ENCODE data around the gene CSTF3. TPM values are rescaled to one million over a fixed set of nuclear protein-coding genes. Genes with fewer than 3 reads are reported as not detected.
A peak's percentile ranks its signal among the peaks of the same experiment; 100 is the strongest.
"Not testable (repeated sequence)": the region's sequence is repeated elsewhere in the genome, so short reads cannot be mapped to it uniquely, and the experiment has no call there.

CSTF3 gene
- total RNA-seq, 1 donor from 2014 or later, result 28.5 TPM

DNA sequence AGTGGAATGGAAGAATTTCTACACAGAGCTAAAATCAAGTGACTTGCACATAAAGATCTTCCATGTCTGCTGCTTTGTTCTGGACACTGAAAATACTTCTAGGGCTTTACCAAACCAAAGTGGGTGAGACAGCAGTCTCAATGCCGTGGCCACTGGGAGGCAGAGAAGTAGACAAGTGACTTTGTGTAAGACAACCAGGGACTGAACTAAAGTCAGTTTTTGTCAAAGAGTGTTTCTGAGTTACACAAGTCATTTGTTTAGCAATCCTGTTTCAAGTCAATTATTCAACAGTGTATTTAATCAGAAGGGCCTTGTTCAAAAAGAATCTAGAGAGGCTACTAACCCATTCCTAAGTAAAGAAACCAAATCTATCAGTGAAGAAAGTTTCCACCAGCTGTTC, 75.3 kb downstream of the CSTF3 start:
- DNase-seq (ENCODE audit: low read depth), result no peak

DNA sequence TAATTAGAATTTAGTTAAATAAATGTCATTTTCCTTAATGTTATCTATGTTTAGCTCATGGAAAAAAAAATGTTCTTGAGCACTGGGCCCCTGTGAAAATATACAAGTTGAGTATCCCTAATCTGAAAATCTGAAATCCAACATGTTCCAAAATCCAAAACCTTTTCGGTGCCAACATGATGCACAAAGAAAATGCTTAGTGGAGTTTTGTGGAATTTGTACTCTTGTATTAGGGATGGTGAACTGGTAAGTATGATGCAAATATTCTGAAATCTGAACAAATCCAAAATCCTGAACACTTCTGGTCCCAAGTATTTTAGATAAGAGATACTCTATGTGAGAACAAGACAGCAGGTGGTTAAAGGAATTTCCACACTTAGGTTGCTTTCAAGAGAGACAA, 77.4 kb downstream of the CSTF3 start:
- no peak for DNase-seq (ENCODE audit: low read depth)

DNA sequence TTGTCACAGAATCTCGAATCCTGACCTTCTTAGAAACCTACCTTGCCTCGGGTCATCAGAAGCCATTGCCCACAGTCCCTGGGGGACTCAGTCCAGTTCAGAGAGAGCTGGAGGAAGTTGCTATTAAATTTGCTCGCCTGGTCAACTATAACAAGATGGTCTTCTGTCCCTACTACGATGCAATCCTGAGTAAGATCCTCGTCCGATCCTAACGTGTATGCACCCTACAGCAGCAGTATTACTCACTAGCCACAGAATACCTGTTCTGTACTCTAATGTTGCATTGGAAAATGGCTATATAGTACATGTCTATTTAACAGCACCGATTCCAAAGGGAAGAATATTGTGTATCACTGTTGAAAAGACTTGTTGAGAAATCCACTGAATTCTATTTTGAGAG, 88.8 kb downstream of the CSTF3 start:
- no peak for DNase-seq (ENCODE audit: low read depth)

DNA sequence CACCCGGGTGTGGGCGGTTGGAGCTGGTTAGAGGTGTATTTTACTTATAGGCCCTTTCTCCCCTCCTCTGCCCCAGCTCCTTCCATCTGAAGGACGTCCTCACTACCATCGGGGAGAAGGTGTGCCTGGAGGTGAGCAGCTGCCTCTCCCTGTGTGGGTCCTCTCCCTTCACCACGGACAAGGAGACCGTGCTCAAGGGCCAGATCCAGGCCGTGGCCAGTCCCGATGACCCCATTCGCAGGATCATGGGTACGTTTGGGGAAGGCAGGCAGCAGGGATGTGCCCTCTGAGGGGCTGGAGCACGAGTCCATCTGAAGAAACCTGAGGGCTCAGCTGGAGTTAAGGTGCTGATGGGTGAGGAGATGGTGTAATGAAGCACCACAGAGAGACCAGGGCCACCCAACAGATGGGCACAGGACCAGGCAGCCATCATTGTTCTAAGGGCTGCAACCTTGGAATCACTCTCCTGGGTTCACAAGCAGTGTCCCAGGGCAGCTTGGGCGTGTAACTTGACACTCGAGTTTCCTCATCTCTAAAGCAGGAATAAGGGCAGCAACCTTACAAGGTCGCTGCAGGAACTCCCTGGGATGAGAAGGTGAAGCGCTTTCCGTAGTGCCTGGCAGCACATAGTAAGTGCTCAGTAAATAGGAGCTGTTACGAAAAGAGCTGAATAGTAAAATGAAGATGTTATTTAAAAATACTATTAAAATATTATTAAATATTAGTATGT, 92.5 kb downstream of the CSTF3 start:
- DNase-seq (ENCODE audit: low read depth), result no peak

DNA sequence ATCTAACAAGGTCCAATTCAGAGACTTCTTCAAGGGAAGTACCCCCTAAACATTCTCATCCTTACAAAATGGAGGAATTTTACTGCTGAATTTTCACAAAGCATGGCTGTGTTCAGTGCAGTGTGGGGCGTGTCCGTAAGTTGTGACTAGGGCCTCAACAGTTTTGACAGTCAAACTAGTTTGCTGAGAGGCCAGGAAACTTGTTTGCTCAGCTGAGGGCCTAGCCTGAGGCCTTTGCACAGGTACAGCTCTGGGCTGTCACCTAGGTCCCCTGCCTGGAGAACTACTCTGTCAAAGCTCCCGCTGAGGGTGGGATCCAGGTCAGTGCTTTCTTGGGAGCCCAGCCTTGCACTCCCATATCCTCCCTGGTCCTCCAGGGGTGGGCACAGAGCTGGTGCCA, 94.0 kb downstream of the CSTF3 start:
- DNase-seq (ENCODE audit: low read depth), result no peak

DNA sequence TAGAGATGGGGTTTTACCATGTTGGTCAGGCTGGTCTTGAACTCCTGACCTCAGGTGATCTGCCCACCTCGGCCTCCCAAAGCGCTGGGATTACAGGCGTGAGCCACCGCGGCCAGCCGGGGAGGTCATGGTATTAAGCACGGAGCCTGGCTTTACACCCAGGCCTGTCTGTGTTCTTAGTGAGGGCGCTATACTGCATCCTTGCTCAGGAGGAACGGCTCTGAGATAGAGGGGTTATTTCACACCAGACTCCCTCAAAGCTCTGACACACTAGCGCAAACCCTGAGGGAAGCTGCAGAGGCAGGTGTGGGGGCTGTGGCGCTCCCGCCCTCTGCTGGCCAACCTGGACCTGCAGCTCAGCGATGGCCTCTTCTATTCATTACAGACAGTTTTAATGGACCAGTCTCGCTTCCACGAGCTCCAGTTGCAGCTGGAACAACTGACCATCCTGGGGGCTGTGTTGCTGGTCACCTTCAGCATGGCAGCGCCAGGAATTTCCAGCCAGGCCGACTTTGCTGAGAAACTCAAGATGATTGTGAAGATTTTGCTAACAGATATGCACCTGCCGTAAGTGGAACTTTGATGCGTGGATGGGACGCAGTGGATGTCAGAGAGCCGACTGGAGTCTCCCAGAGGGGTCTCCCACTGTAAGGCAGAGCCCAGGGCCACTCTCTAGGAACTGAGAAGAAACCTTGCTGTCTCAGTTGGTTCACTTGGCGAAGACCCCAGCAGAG, 95.7 kb downstream of the CSTF3 start:
- DNase-seq (ENCODE audit: low read depth), result peak; percentile 65

DNA sequence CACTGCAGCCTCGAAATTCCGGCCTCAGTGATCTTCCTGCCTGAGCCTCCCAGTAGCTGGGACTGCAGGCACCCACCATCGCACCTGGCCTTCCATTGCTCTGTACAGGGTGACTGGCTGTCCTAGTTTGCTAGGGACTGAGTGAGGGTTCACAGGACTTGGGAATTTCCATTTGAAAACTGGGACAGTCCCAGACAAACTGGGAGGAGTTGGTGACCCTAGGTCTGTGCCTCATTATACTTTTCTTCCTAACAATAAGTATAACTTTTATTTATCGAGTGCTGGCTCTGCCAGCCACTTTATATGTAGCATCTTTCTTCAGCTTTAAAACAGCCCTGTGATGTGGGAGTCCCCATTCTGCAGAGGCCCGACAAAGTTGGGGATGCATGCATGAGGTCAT, 96.4 kb downstream of the CSTF3 start:
- no peak for DNase-seq (ENCODE audit: low read depth)

DNA sequence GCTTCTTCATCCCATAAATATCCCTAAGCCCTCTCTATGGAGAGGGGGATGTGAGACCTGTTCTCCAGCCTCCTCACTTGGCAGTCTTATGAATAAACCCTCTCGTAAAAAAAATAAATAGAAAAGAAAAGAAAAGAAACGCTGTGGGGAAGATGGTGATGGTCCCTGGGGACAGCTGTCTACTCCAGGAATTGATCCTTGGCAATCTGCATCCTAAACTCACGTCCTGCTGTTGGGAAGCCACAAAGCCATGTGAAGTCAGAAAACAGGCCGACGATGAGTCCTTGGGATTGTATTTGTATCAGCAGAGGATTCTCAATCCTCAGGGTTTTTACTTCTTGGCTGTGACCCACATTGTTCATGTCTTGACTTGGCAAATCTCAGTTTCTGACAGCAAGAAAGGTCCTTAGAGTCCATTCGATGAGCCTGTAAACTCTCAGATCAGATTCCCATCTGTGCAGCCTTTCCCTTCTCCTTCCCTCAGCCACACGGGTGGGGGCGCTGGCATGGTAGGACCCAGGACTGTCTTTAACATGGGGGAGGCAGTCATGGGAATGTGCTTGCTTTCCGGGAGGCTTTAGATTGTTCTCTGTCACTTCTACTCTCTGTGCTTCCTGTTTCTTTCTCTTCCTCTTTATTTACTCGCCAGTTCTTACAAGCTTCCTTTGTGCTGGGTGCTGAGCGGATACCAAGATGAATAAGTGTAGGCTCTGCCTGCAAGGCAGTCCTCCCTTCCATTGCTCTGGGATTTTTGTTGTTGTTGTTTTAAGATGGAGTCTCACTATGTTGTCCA, 97.1 kb downstream of the CSTF3 start:
- peak; percentile 15 for DNase-seq (ENCODE audit: low read depth)

DNA sequence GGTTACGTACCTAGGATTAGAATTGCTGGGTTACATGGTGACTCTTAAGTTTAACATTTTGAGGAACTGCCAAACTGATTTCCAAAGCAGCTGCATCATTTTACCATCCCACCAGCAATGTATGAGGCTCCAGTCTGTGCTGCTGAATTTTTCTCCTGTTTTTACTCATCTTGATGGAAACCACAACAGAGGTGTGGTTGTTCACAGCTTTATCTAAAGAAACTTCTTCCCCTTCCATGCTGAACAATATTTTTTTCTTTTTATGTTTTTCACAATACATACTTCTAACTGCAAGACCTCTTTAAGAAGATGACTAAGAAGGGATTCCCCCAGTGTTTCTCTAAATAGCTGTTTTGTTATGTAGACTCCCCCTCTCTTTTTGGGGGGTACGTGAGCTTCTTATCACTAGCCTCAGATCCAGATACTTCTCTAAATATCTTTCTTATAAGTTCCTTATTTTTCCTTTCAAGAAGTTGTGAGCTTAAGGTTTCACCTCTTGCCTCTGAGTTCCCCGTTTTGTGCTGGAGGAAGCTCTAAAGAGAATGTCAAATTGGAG, 97.9 kb downstream of the CSTF3 start:
- no peak for DNase-seq (ENCODE audit: low read depth)

DNA sequence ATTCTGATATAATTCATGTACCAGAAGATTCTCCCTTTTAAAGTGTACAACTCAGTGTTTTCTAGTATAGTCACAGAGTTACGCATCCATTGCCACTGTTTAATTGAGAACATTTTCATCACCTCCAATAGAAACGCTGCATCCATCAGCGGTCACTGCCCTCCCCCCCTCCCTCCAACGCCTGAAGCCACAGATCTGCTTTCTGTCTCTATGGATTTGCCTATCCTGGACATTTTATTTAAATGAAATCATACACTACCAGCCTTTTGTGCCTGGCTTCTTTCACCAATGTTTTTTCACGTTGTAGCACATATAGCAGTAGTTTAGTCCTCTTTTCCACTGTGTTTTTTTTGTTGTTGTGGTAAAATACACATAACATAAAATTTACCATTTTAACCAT, 99.1 kb downstream of the CSTF3 start:
- no peak for DNase-seq (ENCODE audit: low read depth)

DNA sequence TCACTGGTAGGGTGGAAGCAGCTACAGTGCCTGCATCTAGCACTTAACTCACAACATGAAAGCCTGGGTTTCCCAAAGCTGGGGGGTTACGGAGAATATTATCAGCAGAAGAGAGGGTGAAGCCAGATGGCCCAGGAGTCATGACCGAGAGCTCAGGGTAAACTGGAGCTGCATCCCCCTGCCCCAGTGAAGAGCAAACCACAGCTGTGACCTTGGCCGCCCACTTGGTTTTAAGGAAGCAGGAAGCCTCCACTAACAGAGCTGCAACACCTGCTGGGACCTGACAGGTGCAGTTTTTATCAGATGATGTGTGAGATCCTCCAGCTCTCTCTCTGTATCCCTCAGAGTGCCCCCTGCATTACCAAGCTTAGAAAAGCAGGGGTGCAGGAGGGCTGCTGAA, 101.0 kb downstream of the CSTF3 start:
- peak; percentile 65 for DNase-seq (ENCODE audit: low read depth)

DNA sequence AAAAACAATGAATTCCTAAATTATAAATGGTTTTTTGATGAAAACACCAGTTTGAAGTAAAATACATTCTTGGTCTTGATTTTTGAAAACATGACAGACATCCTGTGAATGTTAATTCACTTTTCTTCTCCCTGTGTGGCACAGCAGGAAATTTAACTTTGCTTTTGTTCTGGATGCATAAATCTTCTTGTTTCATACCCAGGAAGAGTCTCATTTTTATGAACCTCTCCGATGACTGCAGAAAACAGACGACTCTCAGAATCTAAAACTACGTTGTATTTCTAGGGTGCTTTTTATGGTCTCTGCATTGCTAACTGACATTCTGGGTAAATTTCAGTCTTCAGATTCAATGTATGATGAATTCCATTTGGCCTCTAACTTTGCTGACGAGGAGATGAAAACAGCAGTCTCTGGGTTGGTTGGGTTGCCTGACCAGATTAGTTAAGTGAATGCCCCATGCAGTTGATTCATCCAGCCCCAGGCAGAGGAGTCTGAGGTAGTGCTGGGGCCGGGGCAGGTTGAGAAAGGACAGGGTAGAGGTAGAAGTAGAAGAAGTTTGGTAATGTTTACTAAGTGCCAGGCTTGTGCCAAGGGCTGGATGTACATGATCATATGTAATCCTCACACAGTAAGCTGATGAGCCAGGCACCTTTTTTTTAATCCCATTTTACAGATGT, 101.8 kb downstream of the CSTF3 start:
- no peak for DNase-seq (ENCODE audit: low read depth)

DNA sequence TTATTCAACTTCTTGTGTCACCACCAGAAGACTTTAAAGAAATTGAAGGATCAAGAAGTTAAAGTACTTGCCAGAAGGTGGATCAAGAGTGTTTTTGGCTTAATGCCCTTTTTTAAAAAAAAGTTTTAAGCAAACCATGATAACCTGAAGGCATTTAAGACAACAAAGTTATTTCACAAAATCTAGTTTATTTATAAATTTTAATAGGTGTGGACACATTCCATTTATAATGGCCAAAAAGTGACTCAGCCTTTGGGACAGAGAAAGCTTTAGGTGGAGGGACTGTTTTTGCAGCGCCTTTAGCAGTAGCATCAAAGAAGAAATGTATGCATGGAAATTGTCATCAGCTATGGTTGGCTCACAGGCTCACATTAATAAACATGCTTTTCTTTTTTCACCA, 104.0 kb downstream of the CSTF3 start:
- no peak for DNase-seq (ENCODE audit: low read depth)

DNA sequence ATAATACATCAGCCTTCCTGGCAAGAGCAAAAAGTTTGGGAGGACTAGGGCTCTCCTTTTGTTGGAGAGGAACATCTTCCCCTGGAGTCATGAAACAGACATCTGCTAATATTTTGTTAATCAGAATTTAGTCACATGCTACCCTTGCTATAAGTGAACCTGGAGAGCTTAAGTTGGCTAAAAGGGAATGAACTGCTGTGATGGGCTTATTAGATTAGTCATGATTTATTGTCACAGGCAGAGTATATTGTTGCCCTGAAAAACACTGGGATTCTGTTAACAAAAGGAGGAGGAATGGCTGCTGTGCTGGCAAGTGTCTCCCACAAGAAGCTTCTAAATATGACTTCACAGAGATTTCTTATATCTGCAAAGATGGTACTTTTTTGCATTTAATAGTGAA, 105.9 kb downstream of the CSTF3 start:
- DNase-seq (ENCODE audit: low read depth), result no peak

DNA sequence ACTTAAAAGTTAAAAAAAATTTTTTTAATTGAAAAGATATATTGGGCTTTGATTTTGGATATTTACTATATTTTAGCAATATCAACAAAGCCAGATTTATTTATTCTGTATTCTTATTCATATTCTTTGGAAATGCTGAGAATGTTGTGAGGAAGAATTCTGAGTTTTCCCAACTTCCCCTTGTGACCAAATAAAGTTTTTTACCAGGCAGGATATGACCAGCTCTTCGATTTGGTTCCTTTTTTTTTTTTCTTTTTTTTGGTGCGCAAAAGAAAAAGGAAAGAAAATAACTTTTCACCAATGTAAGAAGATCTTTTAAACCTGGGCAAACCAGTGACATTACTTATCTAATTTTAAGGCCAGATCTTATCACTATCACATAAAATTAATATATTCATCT, 109.0 kb downstream of the CSTF3 start:
- DNase-seq (ENCODE audit: low read depth), result no peak

DNA sequence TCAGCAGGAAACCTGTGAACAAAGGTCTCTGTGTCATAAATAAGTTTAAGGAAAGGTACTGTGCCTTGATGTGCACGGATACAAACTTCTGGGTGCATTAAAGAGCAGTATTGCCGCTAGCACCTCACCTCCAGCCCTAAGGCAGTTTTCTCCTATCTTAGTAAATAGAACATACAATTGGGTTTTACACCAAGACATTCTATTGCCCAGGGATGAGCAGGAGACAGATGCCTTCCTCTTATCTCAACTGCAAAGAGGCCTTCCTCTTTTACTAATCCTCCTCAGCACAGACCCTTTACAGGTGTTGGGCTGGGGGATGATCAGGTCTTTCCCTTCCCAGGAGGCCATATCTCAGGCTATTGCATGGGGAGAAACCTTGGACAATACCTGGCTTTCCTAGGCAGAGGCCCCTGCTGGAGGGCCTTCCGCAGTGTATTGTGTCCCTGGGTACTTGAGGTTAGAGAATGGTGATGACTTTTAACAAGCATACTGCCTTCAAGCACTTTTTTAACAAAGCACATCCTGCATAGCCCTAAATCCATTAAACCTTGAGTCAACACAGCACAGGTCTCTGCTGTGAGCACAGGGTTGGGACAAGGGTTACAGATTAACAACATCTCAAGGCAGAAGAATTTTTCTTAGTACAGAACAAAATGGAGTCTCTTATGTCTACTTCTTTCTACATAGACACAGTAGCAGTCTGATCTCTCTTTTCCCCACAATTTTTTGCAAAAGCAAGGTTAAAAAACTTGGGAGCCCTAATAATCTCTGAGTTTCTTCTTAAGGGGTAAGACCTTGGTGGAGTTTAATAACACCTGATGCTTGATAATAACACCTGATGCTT, 111.5 kb downstream of the CSTF3 start:
- not testable (repeated sequence) for DNase-seq (ENCODE audit: low read depth)

DNA sequence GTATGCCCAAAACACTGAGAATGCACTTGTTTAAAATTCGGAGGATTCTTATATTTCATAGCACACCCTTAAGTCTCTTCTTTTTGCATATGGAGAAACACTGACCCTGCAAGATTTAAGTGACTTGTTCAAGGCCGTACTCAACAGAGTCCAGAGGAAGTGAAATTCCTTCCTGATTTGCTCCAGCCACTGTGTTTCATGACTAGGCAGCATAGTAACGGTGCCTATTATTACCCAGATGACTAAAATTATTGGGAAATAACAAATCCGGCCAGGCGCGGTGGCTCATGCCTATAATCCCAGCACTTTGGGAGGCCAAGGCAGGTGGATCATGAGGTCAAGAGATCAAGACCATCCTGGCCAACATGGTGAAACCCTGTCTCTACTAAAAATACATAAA, 112.6 kb downstream of the CSTF3 start:
- DNase-seq (ENCODE audit: low read depth), result not testable (repeated sequence)

DNA sequence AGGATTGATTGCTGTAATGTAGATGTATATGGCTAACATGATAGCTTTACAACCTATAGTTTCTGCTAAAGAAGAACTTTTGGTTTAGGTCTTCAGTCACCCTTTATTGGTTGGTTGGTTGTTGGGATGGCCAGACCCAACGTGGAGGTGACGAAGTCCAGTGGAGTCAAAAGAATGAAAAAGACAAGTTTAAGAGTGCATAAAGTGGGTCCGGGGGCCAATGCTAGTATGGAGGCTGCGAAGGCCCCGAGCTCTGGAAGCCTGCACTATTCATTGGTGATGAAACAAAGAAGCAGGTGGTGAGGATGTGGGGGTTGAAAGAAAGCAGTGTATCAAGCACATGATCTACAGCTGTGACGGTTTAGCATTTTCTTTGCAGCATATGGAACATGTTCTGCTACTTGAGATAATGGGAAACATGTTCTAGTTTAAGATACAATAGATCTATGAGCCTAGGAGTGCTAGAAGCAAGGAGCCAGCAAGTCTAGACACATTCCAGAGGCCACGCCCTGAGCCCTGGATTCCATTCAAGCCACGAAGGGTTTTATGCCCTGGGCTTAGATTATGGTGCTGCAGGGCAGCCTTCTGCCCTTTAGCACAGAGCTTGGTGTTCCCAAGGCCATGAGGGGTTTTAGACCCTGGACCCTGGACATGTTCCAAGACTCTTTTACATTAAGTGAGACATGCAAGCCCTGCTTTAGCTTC, 115.6 kb downstream of the CSTF3 start:
- DNase-seq (ENCODE audit: low read depth), result peak; percentile 52

DNA sequence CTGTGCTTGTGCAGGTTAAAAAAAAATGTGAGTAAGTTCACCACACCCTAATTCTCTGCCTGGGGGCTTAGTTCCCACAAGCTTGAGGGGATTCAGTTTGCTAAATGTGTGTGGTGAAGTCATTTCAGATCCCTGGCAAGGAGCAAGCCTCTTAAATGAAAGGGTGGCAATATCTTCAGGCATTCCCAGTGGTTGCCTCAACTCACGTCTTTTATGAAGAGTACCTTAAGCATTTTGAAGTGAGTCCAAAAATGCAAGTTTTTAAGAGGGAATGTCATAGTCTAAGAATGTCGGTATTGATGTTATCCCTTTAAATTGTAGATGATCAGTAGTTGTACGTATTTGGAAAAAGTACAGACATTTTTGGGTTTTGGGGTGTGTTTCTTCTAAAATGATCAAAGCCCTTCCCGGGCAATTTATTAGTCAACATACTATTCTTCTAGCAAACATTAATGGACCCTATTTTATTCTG, 117.0 kb downstream of the CSTF3 start:
- peak; percentile 21 for DNase-seq (ENCODE audit: low read depth)
